Cardiac fibroblast (primary cell): ENCODE measurements around the gene CMTM7.
"Not testable (repeated sequence)": the region's sequence is repeated elsewhere in the genome, so short reads cannot be mapped to it uniquely, and the experiment has no call there.

Source experiments
- DNase-seq, 2 donors: peaks; one replicate each; pipeline versions ENCODE4 v3.0.0 to v3.0.0-alpha.2; 2010; ENCODE audit warnings: low read depth in 2 of 2
- H3K4me3 ChIP-seq, 2 donors: replicated peaks in 1 of 2; 1 replicate in 1 of 2; 2 replicates in 1 of 2; pipeline ENCODE4 v1.5.1; 2011; ENCODE audit warnings: low read depth in 2 of 2, low read length in 2 of 2, mild to moderate bottlenecking in 2 of 2, moderate library complexity in 1 of 2
- CTCF ChIP-seq: IDR thresholded peaks from one replicate; pipeline ENCODE4 v1.5.1; 2011; ENCODE audit warnings: low read depth, mild to moderate bottlenecking, low read length, inconsistent platforms

CMTM7 gene

DNA sequence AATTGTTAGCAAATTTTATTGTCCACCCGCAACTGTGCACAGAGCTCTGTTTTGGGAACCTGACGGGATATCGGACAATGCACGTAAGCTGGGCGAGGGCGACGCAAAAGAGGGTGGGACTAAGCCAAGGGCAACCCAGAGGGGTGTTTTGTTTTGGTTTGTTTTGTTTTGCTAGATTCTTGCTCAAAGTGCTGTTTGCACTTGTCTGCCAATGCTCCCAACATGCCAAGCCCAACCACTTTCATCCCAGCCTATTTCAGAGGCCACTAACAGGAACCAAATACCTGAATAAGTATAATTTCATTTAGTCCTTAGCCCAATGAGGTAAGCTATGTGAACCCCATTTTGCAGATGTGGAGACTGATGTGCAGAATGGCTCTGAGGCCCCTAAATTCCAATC is 9.7 kb upstream of the CMTM7 start:
- H3K4me3 ChIP-seq, result no peak overlapping the region
- TF ChIP-seq CTCF, result no peak
- DNase-seq, result no peak

DNA sequence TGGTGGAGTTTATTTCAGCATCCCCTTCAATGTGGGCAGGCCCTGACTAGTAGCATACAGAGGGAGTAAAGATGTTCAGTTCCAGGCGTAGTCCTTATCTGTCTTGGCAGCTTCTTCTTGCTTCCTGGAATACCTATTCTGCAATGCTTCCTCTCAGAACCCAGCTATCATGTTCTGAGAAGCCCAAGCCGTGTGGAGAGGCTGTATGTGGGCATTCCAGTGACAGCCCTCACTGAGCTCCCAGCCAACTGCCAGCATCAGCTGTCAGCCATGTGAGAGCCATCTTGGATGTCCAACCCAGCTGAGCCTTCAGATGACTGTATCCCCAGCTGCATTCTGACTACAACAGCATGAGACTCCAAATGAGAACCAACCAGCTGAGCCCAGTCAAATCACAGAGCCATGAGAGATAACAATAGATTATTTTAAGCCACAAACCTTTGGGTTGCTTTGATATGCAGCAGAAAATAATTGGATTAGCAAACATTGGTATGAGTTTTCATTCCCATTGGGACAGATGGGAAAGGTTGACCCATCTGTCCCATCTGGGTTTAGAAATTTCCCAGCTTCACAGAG is 8.4 kb upstream of the CMTM7 start:
- DNase-seq, result peak in 1 of 2 donors; percentile 64
- no peak for TF ChIP-seq CTCF
- H3K4me3 ChIP-seq, result no peak overlapping the region

DNA sequence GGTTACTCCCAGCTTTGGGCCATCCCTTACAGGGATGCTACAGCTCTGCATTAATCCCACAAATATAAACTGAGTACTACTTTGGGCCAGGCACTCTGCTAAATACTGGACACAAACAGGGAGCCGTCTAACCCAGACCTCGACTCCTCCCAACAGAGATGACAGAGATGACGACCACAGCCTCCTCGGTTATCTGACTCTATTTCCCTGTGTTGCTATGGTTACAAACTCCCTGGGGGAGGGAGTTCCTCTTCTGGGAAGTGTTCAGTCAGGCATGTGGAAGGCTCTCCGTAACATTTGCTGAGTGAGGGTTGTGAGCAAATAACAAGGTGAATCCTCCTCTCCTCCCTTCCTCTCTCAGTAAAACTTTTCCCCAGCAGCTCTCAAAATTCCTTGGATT is 6.7 kb upstream of the CMTM7 start:
- peak; percentile 63 to 88 for DNase-seq
- no peak overlapping the region for H3K4me3 ChIP-seq
- TF ChIP-seq CTCF, result no peak

GRCh38 chr3:32387512-32387911 is 4.1 kb upstream of the CMTM7 start:
- TF ChIP-seq CTCF, result no peak
- no peak for DNase-seq
- no peak overlapping the region for H3K4me3 ChIP-seq

DNA sequence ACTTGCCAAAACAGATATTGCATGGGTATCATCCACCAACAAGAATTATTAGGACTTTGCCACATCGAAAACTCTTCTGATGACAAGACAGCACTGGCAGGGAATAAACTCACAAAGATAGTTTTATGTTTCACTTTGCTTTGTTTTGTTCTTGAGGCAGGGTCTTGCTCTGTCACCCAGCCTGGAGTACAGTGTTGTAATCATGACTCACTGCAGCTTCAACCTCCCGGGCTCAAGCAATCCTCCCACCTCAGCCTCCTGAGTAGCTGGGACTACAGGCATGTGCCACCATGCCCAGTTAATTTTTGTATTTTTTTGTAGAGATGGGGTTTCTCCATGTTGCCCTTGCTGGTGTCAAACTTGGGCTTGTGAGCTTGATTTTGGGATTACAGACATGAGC is 2.1 kb upstream of the CMTM7 start:
- DNase-seq, result peak; percentile 25 to 44
- H3K4me3 ChIP-seq, result not testable (repeated sequence)

DNA sequence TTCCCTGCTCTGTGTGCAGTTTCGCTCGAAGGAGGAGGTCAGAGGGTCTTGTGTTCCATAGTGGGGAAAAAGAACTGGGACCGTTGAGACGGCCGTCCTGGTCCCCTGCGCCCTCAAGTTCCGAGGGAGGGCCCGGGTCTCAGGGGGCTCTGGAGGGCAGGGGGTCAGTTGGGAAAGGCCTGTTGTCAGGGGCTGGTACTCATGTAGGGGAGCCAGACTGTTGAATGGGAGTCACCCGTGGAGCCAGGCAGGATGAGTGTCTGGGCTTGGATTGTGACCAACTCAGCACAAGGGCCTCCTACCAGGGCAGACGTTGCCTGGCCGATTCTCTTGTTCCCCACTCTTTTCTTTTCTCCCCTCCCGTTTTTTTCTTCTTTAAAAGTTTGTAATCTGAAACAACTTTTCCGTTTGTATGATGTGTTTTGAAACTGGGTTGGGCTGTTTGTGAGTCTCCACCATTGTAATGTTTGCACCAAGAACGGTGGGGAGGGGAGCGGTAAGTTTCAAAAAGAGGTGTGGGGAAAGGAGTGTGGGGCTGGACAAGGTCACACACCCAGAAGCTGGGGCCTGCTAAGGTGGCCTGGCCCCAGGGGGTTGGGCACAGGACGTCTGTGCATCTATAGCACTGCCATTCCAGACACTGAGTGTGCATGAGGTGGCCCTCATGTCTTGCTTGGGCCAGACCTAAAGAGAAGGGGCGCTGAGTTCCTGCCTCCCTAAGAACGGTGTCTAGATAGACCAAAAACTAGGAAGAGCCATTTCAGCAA is 1.1 kb downstream of the CMTM7 start:
- H3K4me3 ChIP-seq, result peak overlapping the region; percentile 79 to 85
- peak; percentile 78 to 81 for DNase-seq
- no peak for TF ChIP-seq CTCF

DNA sequence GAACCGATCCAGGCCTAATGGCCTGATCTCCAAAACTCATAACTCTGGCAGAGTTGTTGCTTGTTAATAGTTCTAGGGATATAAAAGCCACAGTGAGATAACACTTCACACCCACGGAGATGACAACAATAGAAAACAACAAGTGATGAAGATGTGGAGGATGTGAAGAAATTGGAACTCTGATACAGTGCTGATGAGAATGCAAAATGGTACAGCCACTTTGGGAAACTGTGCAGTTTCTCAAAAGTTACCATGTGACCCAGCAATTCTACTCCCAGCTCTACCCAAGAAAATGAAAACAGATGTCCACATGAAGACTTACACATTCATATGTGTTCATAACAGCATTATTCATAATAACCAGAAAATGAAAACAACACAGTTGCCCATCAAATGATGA is 3.8 kb downstream of the CMTM7 start:
- TF ChIP-seq CTCF, result no peak
- DNase-seq, result peak in 1 of 2 donors; percentile 48

More for the DNA sequence above, 3.8 kb downstream of the CMTM7 start:
- H3K4me3 ChIP-seq, result no peak overlapping the region
